HK-2 (cell line): ENCODE results near the gene SLIT2.

Source experiments
- DNase-seq: peaks from one replicate; pipeline ENCODE4 v3.0.0-alpha.2; 2018; ENCODE audit not compliant: unreplicated experiment

Gene SLIT2

GRCh38 chr4:20251796-20252655, at the start of gene SLIT2:
SLIT2 (plus strand) TSS chr4:20251905; CDS start chr4:20253816, 1,911 bp downstream.
- peak; percentile 88 for DNase-seq

DNA sequence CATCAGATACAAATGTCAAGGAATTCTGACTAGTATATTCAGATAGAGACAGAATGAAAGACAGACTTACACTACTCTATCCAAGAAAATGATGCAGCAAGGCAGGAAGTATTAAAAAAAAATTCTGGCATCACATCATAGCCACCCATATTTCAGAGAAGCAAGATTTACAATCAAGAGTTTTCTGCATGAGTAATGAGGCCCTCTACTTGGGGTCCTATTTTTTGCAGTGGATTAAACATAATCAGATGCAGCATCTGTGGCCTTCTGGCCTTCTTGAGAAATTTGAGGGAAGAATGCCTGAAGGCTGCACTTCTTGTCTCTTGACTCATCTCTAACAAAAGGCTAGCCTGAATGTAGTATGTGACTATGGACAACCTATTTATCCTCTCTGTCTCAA, 48.2 kb upstream of the SLIT2 start:
- no peak for DNase-seq

DNA sequence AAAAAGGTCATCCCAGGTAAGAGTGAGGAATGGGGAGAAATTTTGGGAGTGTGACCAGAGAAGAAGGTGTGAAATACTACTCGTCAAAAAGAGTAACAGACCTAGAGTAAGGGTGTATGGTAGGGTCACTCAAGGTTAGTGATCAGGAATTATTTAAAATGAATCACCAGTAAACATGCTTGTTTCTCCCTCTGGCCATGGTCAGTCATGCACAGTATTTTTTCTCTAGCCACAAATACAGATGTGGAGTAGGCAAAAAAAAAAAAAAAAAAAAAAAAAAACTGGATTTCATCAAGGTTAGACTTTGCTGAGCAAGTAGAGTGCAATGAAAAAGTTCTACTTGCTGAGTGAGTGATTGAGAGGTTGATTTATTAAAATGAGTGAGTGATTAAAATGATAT, 34.2 kb upstream of the SLIT2 start:
- no peak for DNase-seq

DNA sequence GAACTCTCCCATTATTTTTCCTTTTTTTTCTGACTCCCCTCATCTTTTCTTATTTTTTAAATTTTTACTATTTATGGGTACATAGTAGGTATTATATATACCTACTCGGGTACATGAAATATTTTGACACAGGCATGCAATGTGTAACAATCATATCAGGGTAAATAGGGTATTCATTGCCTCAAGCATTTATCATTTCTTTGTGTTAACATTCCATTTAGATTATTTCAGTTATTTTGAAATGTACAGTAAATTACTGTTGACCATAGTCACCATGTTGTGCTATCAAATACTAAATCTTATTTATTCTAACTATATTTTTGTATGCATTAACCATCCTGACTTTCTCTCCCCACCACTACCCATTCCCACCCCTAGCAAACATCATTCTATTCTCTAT, 33.8 kb upstream of the SLIT2 start:
- DNase-seq, result no peak

DNA sequence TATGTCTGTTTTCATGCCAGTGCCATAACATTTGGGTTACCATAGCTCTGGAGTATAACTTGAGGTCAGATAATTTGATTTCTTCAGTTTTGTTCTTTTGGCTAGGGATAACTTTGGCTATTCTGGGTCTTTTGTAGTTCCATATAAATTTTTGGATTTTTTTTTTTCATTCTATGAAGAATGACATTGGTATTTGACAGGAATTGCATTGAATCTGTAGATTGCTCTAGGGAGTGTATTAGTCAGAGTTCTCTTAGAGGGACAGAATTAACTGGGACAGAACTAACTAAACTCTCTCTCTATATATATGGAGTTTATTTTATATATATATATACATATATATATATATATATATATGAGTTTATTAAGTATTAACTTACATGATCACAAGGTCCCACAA, 32.2 kb upstream of the SLIT2 start:
- DNase-seq, result no peak

GRCh38 chr4:20237894-20238537, 13.7 kb upstream of the SLIT2 start:
- no peak for DNase-seq

GRCh38 chr4:20248155-20248558, 3.5 kb upstream of the SLIT2 start:
- no peak for DNase-seq

- DNase-seq, result no peak
These were observed 2.4 kb upstream of the SLIT2 start for GRCh38 chr4:20249333-20249732.

DNA sequence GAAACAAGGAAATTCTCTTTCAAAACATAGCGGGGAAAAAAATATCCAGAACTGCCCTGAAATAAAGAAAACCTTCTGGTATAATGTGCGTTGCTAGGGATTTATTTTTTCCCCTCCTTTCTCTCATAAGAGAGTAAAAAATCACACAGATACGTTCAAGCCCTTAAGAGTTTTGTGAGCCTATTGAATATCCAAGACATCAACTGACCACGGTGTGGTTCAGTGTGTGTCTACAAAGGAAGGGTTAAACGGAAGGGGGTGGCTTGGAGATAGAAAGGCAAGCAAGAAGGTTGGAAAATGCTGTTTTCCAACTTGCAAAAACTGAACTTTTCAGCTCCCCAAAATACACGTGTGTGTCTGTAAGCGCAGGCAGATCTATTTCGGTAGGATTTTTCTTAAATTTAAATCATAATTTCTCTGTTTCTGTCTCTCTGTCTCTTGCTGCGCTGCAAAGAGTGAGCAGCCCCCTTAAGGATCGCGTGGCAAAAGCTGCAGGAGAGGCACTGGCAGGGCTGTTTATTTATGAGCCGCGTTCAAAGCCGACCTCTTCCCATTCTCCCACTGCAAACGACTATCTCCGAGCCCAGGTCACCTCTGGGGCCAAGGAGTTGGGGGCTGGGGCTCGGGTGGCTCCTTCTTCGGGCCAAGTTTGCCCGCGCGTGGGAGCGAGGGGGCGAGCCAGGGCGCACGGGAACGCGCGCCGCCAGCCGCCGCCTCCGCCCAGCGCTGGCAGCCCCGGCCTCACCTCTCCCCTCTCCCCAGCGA, 492 bp upstream of the SLIT2 start:
- no peak for DNase-seq

DNA sequence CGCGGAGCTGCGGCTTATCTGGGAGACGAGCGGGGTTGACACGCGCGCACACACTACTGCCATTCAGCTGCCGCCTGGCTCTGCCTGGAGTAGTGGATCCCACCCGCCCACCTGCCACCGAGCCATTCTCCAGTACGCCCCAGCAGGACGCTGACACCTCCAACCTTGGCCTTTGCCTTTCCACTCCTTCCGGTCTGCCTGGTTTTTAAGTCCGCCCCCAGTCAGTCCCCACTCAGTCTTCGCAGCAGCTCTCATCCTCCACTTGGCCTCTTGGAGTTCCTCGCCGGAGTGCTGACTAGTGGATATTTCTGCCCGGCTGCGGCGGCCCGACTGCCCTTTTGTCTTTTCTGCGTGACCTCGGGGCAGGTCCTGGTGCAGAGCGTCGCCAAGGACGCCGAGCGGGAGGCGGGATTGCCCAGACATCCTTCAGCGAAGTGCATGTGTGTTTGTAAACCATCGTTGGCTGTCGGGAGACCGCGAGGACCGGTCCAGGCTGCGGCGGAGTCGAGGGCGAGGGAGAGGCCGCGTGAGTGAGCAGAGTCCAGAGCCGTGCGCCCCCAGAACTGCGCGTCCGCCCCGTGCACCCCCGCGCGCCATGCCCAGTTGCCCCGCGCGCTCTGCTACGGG, 1.1 kb downstream of the SLIT2 start:
- peak; percentile 57 for DNase-seq

DNA sequence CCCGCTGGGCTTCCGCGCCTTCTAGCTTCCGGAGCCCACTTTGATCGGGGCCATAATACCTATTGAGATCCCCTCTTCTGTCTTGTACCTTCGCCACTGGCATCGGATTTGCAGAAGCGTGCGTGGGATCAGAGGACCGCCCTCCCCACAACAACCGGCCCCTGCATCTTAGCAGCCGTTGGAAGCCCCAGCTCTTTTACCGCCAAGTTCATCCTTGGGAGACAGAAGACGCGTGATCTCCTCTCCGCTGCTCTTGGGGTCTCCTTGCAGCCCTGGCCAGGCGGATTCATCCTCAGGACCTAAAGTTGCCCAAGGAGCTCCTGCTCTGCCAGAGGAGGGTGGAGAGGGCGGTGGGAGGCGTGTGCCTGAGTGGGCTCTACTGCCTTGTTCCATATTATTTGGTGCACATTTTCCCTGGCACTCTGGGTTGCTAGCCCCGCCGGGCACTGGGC, 1.6 kb downstream of the SLIT2 start:
- DNase-seq, result peak; percentile 17

DNA sequence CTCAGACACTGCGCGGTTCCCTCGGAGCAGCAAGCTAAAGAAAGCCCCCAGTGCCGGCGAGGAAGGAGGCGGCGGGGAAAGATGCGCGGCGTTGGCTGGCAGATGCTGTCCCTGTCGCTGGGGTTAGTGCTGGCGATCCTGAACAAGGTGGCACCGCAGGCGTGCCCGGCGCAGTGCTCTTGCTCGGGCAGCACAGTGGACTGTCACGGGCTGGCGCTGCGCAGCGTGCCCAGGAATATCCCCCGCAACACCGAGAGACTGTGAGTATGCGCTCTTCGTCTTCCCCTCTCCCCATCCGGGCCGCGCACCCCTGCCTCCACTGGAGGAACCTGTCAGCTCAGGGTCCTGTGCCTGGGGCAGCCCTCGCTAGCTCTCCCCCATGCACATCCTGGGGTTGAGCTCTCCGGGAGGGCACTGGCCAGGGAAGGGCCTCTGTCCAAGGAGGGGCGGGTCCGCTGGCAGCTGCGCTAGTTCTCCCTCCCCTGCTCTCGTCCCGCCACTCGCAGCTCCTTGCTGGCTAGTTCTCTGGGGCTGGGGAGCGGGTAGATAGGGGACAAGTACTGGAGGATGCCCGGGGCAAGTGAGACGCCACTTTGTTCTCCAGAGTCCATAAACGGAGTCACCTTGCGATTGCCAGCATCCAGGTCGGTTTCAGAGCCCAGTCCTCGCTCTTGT, 2.2 kb downstream of the SLIT2 start:
- peak; percentile 53 for DNase-seq

GRCh38 chr4:20254511-20255250, 3.0 kb downstream of the SLIT2 start:
- peak; percentile 35 for DNase-seq

GRCh38 chr4:20255251-20255586, 3.5 kb downstream of the SLIT2 start:
- DNase-seq, result no peak

GRCh38 chr4:20255823-20256222, 4.1 kb downstream of the SLIT2 start:
- DNase-seq, result no peak

- DNase-seq, result no peak
These were observed 4.7 kb downstream of the SLIT2 start for GRCh38 chr4:20256381-20256881.

GRCh38 chr4:20259707-20260106, 8.0 kb downstream of the SLIT2 start:
- DNase-seq, result no peak

DNA sequence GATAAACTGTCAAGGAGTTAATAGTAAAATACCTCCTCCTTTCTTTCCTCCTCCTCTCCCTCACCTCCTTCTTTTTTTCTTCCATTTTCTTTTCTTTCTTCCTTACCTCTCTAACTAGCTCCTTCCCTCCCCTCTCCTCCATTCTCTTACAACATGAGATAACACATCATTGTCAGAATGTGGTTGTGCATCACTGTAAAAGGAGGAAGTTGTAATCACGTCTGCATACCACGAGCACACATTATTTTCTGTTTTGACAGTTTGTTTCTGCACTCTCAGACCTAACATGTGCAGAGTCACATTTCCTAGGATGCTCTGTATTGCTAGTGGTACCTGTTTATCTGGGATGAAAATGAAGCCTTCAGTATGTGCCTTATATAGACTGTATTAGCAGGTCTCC, 9.1 kb downstream of the SLIT2 start:
- no peak for DNase-seq

DNA sequence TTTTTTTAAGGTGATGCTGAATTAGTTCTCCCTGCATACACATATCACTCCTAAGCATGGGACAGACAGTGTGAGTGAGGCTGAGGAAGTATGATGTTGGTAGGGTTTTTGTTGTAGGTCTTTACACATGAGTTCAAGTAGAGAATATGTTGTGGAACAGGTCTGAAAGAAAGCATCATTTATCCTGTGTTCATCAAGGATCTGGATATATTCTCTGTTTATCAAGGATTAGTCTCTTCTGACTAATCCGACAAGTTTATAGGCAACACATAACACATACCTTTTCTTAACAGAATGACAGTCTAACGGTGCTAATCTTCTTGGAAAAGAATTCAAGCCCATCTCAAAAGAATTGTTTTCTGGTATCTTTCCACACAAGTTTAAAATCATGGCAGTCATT, 10.5 kb downstream of the SLIT2 start:
- no peak for DNase-seq

DNA sequence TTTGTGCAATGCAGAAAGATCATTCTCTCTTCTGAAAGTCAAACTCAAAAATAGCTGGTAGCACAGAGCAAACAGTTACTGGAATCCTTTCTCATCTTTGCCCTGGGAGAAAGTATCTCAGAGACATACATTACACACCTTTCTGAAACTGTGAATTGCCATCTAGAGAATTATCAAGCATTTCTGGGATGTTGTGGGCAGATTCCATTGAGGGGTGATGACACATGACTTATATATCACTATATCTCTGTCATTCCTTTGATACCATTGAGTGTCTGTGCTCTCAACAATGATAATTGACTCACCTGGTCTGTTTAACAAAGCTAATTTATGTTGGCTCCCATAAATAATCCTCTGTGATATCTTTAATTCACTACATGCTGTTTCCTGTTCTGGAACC, 13.0 kb downstream of the SLIT2 start:
- no peak for DNase-seq

DNA sequence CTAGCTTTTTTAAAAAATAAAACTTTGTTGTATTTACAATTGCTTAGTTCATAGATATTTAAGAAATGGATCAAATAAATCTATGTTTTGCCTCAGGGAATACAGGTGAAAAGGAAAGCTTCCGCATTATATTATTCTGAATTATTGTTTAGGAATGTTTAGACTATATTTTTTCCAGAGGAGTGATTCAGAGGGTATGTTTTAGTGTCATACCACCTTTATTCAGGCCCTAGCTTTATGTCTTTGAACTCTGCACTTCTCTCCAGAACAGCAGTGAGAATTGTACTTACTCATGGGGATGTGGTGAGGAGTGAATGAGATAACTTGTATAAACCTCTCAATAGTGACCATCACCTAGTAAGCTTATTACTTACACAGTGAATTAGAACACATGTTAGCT, 14.0 kb downstream of the SLIT2 start:
- no peak for DNase-seq
